K562 (cell line): ENCODE data around the gene NLRX1. TPM values are rescaled to one million over a fixed set of nuclear protein-coding genes. Genes with fewer than 3 reads are reported as not detected.

Experiments used
- BACH1 ChIP-seq: fragments of 200-800 bp; sonication (Bioruptor generic); IDR thresholded peaks from 2 replicates; pipeline ENCODE4 v1.6.1; 2016; ENCODE audit warnings: missing genetic modification characterization, missing compliant biosample characterization
- CHD1 ChIP-seq: fragments of 200-600 bp; sonication (generic); IDR thresholded peaks from one replicate; pipeline ENCODE4 v1.6.1; 2012; ENCODE audit warnings: mild to moderate bottlenecking, moderate library complexity, low read length, inconsistent platforms
- E2F3 ChIP-seq: fragments of 250-450 bp; sonication (Bioruptor Pico); IDR thresholded peaks from 2 replicates; pipeline ENCODE4 v1.4.0; 2020; ENCODE audit warnings: mild to moderate bottlenecking
- EGR1 ChIP-seq: fragments of 450-650 bp; conservative IDR thresholded peaks from 2 replicates; pipeline ENCODE4 v1.6.1; 2017; ENCODE audit warnings: mild to moderate bottlenecking
- HDAC3 ChIP-seq: fragments of 450-650 bp; IDR thresholded peaks from 2 replicates; pipeline ENCODE4 v1.6.1; 2018; ENCODE audit warnings: borderline replicate concordance, mild to moderate bottlenecking, moderate library complexity; ENCODE audit not compliant: partially characterized antibody
- NFYB ChIP-seq: IDR thresholded peaks from 2 replicates; pipeline ENCODE4 v1.6.1; 2011; ENCODE audit warnings: mild to moderate bottlenecking, moderate library complexity; ENCODE audit not compliant: insufficient read length; ENCODE audit errors: extremely low read depth
- PCBP2 ChIP-seq: fragments of 200-400 bp; formaldehyde crosslinking; IDR thresholded peaks from 2 replicates; pipeline ENCODE4 v1.6.1; 2018; ENCODE audit warnings: low read length, low read depth, mild to moderate bottlenecking, moderate library complexity; ENCODE audit not compliant: poor library complexity, severe bottlenecking
- RBFOX2 ChIP-seq: fragments of 200-400 bp; formaldehyde crosslinking; IDR thresholded peaks from 2 replicates; pipeline ENCODE4 v1.6.1; 2017; ENCODE audit warnings: low read depth, mild to moderate bottlenecking, low read length, moderate library complexity
- SAP30 ChIP-seq: fragments of 200-600 bp; sonication (generic); IDR thresholded peaks from 2 replicates; pipeline ENCODE4 v1.6.1; 2012; ENCODE audit warnings: borderline replicate concordance, low read depth, mild to moderate bottlenecking, moderate library complexity, low read length, control low read depth, inconsistent platforms; ENCODE audit not compliant: insufficient read depth, poor library complexity, severe bottlenecking
- SMARCA4 ChIP-seq: fragments of 450-650 bp; IDR thresholded peaks from 2 replicates; pipeline ENCODE4 v1.6.1; 2016
- TAF1 ChIP-seq: IDR thresholded peaks from 2 replicates; pipeline ENCODE4 v1.6.1; 2011; ENCODE audit warnings: mild to moderate bottlenecking, low read length, moderate library complexity; ENCODE audit not compliant: insufficient read depth, control insufficient read depth, severe bottlenecking; ENCODE audit errors: extremely low read depth
- ZNF282 ChIP-seq: sonication (generic); formaldehyde crosslinking; IDR thresholded peaks from 2 replicates; pipeline ENCODE4 v1.8.1; 2023; ENCODE audit warnings: missing genetic modification reagents
- polyA plus RNA-seq, 8 experiments: library from polyadenylated mRNA; depleted of rRNA in 4 of 8; stranded (reverse) in 5 of 8; unstranded in 3 of 8; fragments of >200 nt; fragmentation: Nextera tagmentation in 2 of 8; fragmentation: Illumina TruSeq in 1 of 8; extraction: Ambion mirVana in 2 of 8; extraction: Trizol in 1 of 8; gene quantifications; 2 replicates each; pipeline versions ENCODE4 v1.2.1 to v1.2.3, GENCODE V29; 2011 to 2014; ENCODE audit warnings: inconsistent platforms in 1 of 8, missing spikeins in 1 of 8
- total RNA-seq, 7 experiments: library from RNA; depleted of rRNA in 6 of 7; stranded (reverse); fragments of >200 nt in 6 of 7; fragmentation: Illumina TruSeq in 2 of 7; extraction: Trizol in 2 of 7; gene quantifications; 2 replicates each; pipeline versions ENCODE4 v1.2.1 to v1.2.3, GENCODE V29; 2011 to 2021; ENCODE audit warnings: low replicate concordance in 1 of 7
- TF ChIP-seq, protein P1 (sequence below): fragments of 450-650 bp; formaldehyde crosslinking; IDR thresholded peaks from 2 replicates; pipeline ENCODE4 v1.4.0; 2022; ENCODE audit warnings: missing genetic modification characterization
- TF ChIP-seq, protein P2 (sequence below): sonication (generic); formaldehyde crosslinking; IDR thresholded peaks from 2 replicates; pipeline ENCODE4 v1.8.0; 2022; ENCODE audit warnings: mild to moderate bottlenecking, missing genetic modification reagents
- TF ChIP-seq, protein P3 (sequence below): fragments of 450-650 bp; formaldehyde crosslinking; IDR thresholded peaks from 2 replicates; pipeline ENCODE4 v1.4.0; 2020; ENCODE audit warnings: mild to moderate bottlenecking, moderate library complexity
- TF ChIP-seq, protein P4 (sequence below): fragments of 450-650 bp; formaldehyde crosslinking; conservative IDR thresholded peaks from 2 replicates; pipeline ENCODE4 v1.4.0; 2022; ENCODE audit warnings: mild to moderate bottlenecking, missing genetic modification characterization

NLRX1 gene
- total and polyA plus RNA-seq, 9 of the 15 experiments (the other 6 are each of a cell fraction or from before 2014, with no cell fraction given), result 0.04 to 2.3 (median 0.69) TPM

DNA sequence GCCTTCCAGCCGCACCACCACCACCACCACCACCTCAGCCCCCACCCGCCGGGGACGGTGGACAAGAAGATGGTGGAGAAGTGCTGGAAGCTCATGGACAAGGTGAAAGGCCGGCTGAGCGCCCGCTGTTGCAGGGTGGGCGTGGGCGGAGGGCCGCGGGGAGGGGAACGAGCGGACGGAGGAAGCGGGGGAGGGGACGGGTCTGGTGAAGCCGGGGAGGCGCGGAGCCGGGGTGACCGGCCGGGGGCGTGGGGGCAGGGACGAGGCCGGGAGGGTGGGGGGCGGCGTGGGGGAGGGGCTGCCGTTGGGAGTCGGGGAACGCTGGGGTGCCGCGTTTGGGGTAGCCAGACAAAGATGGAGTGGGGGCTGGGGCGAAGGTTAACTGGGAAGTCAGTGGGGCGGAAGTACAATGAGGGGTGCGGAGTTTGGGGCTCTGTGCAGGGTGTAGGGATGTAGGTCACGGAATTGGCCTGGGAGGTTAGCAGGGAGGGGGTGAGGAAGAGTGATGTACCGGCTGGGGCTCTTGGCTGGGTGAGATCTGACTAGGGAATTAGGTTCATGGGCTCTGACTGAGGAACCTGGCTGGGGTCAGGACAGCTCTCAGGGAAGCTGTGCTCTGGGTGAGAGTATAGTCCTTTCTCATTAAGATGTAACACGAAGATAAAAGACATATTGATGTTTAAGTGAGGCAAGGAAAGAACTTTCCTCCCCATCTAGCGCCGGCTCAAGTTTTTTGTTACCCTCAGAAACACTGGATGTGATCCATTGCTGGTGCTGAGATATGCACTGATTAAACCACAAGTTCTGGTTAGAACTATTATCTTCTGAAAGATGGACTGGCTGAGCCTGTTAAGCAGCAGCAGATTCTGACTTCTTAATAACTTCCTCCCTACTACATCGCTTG, 38.2 kb downstream of the NLRX1 start (continued):
- TF ChIP-seq, protein P1, sequence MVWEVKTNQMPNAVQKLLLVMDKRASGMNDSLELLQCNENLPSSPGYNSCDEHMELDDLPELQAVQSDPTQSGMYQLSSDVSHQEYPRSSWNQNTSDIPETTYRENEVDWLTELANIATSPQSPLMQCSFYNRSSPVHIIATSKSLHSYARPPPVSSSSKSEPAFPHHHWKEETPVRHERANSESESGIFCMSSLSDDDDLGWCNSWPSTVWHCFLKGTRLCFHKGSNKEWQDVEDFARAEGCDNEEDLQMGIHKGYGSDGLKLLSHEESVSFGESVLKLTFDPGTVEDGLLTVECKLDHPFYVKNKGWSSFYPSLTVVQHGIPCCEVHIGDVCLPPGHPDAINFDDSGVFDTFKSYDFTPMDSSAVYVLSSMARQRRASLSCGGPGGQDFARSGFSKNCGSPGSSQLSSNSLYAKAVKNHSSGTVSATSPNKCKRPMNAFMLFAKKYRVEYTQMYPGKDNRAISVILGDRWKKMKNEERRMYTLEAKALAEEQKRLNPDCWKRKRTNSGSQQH (CRISPR knock-in tag), result peak; percentile 72; the same call in 1 of the 2 replicates
- TF ChIP-seq, protein P2, sequence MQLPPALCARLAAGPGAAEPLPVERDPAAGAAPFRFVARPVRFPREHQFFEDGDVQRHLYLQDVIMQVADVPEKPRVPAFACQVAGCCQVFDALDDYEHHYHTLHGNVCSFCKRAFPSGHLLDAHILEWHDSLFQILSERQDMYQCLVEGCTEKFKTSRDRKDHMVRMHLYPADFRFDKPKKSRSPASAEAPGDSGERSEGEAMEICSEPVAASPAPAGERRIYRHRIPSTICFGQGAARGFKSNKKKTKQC, result 0 out of 2 replicates have a peak, but pooled peaks have one; percentile 35
- no peak for TF ChIP-seq BACH1
- no peak for TF ChIP-seq ZNF282 (CRISPR knock-in tag)
- peak; percentile 6 for TF ChIP-seq TAF1
- TF ChIP-seq, protein P3, sequence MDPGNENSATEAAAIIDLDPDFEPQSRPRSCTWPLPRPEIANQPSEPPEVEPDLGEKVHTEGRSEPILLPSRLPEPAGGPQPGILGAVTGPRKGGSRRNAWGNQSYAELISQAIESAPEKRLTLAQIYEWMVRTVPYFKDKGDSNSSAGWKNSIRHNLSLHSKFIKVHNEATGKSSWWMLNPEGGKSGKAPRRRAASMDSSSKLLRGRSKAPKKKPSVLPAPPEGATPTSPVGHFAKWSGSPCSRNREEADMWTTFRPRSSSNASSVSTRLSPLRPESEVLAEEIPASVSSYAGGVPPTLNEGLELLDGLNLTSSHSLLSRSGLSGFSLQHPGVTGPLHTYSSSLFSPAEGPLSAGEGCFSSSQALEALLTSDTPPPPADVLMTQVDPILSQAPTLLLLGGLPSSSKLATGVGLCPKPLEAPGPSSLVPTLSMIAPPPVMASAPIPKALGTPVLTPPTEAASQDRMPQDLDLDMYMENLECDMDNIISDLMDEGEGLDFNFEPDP (CRISPR knock-in tag), result no peak
- no peak for TF ChIP-seq E2F3 (CRISPR knock-in tag)
- no peak for TF ChIP-seq PCBP2
- TF ChIP-seq NFYB, result no peak
- TF ChIP-seq, protein P4, sequence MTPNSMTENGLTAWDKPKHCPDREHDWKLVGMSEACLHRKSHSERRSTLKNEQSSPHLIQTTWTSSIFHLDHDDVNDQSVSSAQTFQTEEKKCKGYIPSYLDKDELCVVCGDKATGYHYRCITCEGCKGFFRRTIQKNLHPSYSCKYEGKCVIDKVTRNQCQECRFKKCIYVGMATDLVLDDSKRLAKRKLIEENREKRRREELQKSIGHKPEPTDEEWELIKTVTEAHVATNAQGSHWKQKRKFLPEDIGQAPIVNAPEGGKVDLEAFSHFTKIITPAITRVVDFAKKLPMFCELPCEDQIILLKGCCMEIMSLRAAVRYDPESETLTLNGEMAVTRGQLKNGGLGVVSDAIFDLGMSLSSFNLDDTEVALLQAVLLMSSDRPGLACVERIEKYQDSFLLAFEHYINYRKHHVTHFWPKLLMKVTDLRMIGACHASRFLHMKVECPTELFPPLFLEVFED, result 0 out of 2 replicates have a peak, but pooled peaks have one; percentile 45
- TF ChIP-seq CHD1, result peak; percentile 47
- peak; percentile 62 for TF ChIP-seq SAP30
- TF ChIP-seq RBFOX2, result peak; percentile 14
- TF ChIP-seq EGR1, result peak; percentile 96
- TF ChIP-seq SMARCA4, result peak; percentile 28; the same call in 1 of the 2 replicates
- no peak for TF ChIP-seq HDAC3
